GM12892 (cell line): ENCODE results near the gene C6orf132.

Experiments used
- POLR2A ChIP-seq: IDR thresholded peaks from 2 replicates; pipeline ENCODE4 v1.6.1; 2011; ENCODE audit warnings: low read depth, low read length, control low read depth
- POLR2AphosphoS5 ChIP-seq: IDR thresholded peaks from 2 replicates; pipeline ENCODE4 v1.6.1; 2011; ENCODE audit warnings: low read depth, low read length, control low read depth

DNA sequence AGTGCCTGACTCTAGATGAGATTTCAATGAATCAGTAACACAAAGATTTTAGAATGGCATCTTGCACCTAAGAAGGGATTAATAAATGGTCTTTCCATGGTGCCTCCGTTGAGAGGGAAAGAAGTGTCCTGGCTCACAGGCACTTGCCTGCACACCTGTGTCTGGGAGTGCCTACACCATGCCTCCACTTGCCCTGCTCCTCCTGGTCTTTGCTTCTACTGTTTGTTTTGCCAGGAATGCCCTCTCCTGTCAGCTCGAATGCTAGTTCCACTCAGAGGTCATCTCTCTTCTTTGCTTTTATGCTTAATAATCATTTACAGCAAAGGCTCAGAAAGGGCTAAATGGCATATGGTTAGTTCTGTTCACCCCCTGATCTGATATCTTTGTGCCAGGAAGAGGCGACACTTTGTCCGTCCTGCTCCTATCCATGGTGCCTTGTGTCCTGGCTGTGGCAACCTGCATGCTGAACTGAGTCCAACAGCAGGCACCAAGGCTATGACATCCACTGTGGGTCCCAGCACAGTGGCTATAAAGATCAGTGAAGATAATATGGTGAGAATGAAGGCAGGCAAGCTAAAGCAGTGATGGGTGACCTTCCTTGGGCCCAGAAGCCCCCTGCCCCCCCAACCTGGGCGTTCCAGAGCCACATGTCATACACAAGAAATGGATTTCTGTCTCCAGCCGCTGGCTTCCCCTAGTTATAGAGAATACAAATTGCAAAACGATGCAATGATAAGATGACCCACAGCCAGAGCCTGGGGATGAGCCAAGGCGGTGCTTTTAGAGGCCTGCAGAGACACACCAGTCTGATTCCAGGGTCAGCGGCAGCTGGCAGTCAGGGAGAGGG lies 1.4 kb downstream of the C6orf132 start:
- TF ChIP-seq POLR2A (no peak), POLR2AphosphoS5 (no peak)
